T-helper 2 cell treated with Interferon-gamma antibody and Interleukin-4, amounts not matched to agents 5 μg/mL and 100 μg/mL, for 36 hours (primary cell): ENCODE measurements around the gene ZNF823.

Source experiments
- DNase-seq: peaks from one replicate; pipeline ENCODE4 v3.0.0; 2021; ENCODE audit warnings: low spot score
- H3K27ac Mint-ChIP-seq: one replicate; pipeline ENCODE4 v1.8.0; 2021; ENCODE audit warnings: mild to moderate bottlenecking, mixed read lengths
- H3K27me3 Mint-ChIP-seq: one replicate; pipeline ENCODE4 v1.8.0; 2021; ENCODE audit warnings: low read depth, mixed read lengths
- H3K36me3 Mint-ChIP-seq: one replicate; pipeline ENCODE4 v1.8.0; 2021; ENCODE audit warnings: low read depth, mixed read lengths
- H3K4me1 Mint-ChIP-seq: one replicate; pipeline ENCODE4 v1.8.0; 2021; ENCODE audit warnings: low read depth, mixed read lengths
- H3K4me3 Mint-ChIP-seq: one replicate; pipeline ENCODE4 v1.8.0; 2022; ENCODE audit warnings: mild to moderate bottlenecking, moderate library complexity, mixed read lengths
- H3K9me3 Mint-ChIP-seq: one replicate; pipeline ENCODE4 v1.8.0; 2021; ENCODE audit warnings: mixed read lengths

ZNF823 gene

DNA sequence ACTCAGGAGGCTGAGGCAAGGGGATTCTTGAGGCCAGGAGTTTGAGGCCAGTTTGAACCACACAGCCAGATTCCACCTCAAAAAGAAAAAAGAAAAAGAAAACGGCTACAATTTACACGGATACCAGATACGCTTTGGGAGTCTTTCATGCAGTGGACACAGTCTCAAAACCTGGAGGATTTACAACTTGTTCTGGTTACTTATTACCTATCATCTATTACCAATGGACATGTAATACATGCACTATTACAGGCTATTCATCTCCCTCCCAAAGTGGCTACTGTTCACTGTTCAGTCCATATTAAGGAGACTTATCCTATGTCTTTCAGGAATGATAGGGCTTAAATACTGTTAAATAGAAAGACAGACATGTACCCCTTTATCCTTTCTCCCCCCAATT is 33.3 kb downstream of the ZNF823 start:
- peaks cover 21% of the 10 kb centered on the region for H3K9me3 Mint-ChIP-seq
- no peaks in the 10 kb centered on the region for H3K4me1 Mint-ChIP-seq
- H3K36me3 Mint-ChIP-seq: no peaks in the 10 kb centered on the region
- H3K4me3 Mint-ChIP-seq: no peak overlapping the region
- no peaks in the 10 kb centered on the region for H3K27me3 Mint-ChIP-seq
- DNase-seq: no peak
- no peak overlapping the region for H3K27ac Mint-ChIP-seq

DNA sequence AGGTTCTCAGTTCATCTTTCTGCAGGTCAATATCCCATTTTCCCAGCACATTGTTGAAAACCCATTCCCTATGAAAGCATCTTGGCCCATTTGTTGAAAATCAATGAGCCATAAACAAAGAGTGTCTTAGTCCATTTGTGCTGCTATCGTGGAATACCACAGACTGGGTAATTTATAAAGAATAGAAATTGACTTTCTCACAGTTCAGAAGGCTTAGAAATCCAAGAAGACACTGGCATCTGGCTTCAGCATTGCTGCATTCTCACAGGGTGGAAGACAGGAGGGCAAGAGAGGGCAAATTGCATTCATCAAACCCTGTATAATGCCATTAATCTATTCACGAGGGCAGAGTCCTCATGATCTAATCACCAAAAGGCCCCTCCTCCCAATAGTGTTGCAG is 34.1 kb downstream of the ZNF823 start:
- Mint-ChIP-seq H3K27ac (no peak overlapping the region), H3K36me3 (no peaks in the 10 kb centered on the region), H3K4me3 (no peak overlapping the region), H3K27me3 (no peaks in the 10 kb centered on the region), H3K9me3 (peaks cover 13% of the 10 kb centered on the region), H3K4me1 (no peaks in the 10 kb centered on the region)
- no peak for DNase-seq

DNA sequence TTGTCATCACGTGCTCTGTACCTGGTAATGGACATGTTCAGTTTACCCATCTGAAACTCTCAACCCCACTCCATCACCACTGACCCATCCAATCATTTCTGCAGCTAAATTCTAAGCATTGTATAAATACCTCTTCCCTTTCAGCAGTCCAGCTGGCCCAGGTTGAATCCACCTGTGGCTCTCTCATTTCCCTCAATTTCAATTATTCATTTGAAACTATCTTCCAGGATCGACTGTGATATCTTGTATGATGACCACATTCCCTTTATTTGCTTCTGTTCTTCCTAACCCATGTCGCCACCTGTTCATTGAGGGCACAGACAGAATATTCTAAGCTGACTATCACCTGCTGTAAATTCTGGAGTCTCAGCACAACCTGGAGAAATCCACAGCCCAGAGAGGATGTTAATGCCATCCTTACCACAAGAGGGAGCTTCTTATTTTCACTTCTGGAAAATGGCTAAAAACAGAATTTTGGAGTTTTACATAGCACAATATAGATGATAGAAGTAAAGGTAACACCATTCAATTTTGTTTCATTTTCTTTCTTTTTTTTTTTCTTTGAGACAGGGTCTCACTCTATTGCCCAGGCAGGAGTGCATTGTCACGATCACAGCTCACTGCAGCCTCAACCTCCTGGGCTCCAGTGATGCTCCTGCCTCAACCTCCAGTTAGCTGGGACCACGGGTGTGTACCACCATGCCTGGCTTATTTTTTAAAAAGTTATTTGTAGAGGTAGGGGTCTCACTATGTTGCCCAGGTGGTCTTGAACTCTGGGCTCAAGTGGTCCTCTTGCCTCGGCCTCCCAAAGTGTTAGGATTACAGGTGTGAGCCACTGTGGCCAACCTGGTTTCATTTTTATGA is 38.6 kb downstream of the ZNF823 start:
- Mint-ChIP-seq H3K36me3 (no peaks in the 10 kb centered on the region), H3K4me1 (peaks cover under 1% of the 10 kb centered on the region), H3K27ac (no peak overlapping the region), H3K27me3 (peaks cover under 1% of the 10 kb centered on the region), H3K4me3 (no peak overlapping the region), H3K9me3 (no peaks in the 10 kb centered on the region)
- DNase-seq: no peak

DNA sequence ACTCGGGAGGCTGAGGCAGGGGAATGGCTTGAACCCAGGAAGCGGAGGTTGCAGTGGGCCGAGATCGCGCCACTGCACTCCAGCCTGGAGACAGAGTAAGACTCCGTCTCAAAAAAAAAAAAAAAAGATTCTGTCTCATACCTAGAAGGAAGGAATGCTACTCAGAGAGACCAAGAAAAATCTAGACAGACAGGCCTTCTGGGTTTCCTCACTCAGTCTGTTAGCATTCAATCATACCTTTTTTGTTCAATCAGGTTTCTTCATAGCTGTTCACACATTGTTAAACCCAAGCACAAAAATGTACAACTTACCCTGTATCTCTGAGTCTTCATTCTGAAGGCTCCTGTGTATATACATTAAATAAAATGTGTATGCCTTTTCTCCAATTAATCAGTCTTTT is 40.5 kb downstream of the ZNF823 start:
- Mint-ChIP-seq H3K4me3 (no peak overlapping the region), H3K9me3 (no peaks in the 10 kb centered on the region), H3K36me3 (no peaks in the 10 kb centered on the region), H3K27me3 (peaks cover 13% of the 10 kb centered on the region), H3K4me1 (peaks cover 11% of the 10 kb centered on the region), H3K27ac (no peak overlapping the region)
- no peak for DNase-seq

DNA sequence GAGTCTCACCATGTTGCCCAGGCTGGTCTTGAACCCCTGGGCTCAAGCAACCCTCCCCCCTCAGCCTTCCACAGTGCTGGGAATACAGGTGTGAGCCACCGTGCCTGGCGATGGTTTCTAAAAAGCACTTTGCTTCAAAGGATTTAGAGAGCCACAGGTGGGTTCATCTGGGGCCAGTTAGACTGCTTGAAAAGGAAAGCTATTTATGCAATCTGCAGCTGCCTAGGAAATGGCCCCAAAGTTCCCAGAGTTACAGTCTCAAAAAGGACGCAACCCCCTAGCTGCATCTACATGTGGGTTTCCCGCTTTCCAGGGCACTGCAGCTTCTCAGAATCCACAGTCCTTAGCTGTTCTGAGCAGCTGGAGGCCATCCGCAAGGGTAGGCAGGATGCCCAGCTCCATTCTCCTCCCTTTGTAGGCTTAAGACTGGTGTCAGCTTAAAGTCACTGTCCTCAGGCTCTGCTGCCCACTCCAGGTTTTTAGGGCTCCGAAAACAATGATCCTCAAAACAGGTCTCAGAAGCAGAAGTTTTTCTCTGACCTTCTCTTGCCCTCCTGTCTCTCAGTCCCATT is 41.4 kb downstream of the ZNF823 start:
- H3K4me3 Mint-ChIP-seq: no peak overlapping the region
- H3K36me3 Mint-ChIP-seq: no peaks in the 10 kb centered on the region
- H3K27me3 Mint-ChIP-seq: peaks cover 13% of the 10 kb centered on the region
- no peak for DNase-seq
- H3K27ac Mint-ChIP-seq: no peak overlapping the region
- H3K4me1 Mint-ChIP-seq: peaks cover 11% of the 10 kb centered on the region
- H3K9me3 Mint-ChIP-seq: peaks cover 4% of the 10 kb centered on the region

DNA sequence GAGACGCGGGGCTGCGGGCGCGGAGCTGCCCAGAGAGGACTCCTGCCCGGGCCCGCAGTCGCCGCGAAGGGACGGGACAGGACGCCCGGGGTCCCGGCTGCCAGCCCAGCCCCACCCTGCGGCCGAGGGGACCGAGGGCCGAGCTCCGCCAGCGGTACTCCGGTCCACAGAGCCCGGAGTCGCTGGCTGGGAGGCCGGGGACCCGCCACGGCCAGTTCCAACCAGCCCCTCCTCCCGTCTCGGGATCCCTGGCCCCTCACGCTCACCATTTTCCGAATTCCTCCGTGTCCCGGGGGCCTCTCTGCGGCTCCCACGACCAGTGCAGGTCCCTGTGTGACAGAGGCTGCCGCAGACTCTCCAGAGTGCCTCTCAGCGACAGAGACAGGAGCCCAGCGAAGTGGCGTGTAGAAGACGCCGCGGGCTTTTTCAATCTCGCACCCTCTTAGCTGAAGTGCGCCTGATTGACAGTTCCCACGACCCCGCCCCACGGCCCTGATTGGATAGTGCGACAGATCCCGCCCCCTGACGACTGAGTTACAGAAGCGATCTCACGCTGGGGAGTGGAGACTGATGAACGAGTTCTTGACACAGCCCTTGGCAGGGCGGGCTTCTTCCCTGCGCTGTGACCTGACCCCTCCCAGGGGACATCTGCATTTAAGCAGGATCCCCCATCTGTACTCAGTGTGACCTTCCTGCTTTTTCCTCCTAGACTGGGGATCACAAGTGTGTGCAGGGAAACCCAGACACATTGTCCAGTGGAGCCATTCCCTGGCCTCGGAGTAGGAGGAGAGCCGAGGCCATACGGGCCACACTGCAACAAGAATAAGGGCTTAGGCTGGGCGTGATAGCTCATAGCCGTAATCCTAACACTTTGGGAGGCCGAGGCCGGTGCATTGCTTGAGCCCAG is 44.0 kb downstream of the ZNF823 start:
- Mint-ChIP-seq H3K27ac (peak overlapping the region; percentile 77), H3K4me3 (peak overlapping the region; percentile 96), H3K9me3 (peaks cover 15% of the 10 kb centered on the region), H3K27me3 (peaks cover 13% of the 10 kb centered on the region), H3K36me3 (no peaks in the 10 kb centered on the region), H3K4me1 (peaks cover 11% of the 10 kb centered on the region)
- DNase-seq: peak; percentile 78

DNA sequence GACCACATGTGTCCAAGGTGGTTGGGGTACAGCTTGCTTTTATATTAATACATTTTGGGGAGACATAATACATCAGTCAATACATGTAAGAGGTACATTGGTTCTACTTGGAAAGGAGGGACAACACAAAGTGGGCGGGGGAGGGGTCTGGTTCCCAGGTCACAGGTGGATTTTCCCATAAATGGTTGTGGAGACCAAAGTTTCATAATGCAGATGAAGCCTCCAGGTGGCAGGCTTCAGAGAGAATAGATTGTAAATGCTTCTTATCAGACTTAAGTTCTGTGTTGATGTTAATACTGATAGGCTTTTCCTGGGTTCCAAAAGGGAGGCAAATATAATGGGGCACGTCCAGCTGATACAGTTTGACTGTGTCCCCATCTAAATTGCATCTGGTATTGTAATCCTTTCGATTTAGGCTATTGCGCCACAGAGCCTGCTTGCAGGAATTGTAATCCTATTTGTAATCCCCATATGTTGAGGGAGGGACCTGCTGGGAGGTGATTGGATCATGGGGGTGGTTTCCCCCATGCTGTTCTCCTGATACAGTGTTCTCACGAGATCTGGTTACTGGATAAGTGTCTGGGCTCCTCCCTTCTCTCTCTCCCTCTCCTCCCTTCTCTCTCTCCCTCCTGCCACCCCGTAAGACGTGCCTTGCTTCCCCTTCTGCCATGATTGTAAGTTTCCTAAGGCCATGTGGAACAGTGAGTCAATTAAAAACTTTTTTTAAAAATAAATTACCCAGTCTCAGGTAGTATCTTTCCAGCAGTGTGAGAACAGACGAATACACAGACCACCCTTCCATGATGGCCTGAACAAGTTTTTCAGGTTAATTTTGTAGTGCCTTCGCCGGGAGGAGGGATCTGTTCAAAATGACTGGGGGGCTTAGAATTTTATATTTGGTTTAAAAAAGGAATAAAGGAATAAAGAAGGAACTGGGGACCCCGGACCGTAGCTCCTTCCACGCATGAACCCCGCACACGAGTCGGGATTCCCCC is 44.9 kb downstream of the ZNF823 start:
- peaks cover 21% of the 10 kb centered on the region for H3K9me3 Mint-ChIP-seq
- H3K27ac Mint-ChIP-seq: no peak overlapping the region
- H3K36me3 Mint-ChIP-seq: no peaks in the 10 kb centered on the region
- DNase-seq: no peak
- peaks cover 13% of the 10 kb centered on the region for H3K27me3 Mint-ChIP-seq
- peaks cover 11% of the 10 kb centered on the region for H3K4me1 Mint-ChIP-seq
- H3K4me3 Mint-ChIP-seq: peak overlapping the region; percentile 60

DNA sequence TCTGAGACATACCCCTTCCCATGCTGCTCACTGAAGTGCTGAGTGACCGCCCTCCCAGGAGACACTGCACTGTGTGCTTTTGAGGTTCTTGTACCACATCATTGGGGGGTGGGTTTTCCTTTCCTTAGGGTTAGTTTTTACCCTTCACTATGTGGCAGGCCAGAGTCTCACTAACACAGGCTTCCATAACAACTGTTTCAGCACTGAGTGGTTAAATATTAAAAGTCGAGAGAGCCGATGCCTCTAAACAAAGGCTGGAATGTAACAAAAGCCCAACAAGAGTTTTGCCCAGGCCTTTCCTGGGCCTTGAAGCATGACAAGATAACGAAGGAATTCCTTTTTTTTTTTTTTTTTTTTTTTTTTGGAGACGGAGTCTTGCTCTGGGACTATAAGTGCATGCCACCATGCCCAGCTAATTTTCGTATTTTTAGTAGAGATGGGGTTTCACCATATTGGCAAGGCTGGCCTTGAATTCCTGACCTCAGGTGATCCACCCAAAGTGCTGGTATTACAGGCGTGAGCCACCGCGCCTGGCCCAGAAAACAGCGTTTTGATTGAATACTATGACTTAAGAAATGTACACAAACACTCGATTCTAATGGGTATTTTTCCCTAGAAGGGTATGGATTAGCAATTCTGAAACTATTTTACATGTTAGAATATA is 46.5 kb downstream of the ZNF823 start:
- Mint-ChIP-seq H3K4me1 (peaks cover 11% of the 10 kb centered on the region), H3K27me3 (peaks cover 13% of the 10 kb centered on the region), H3K4me3 (no peak overlapping the region), H3K27ac (no peak overlapping the region), H3K9me3 (peaks cover 30% of the 10 kb centered on the region), H3K36me3 (no peaks in the 10 kb centered on the region)
- DNase-seq: no peak

DNA sequence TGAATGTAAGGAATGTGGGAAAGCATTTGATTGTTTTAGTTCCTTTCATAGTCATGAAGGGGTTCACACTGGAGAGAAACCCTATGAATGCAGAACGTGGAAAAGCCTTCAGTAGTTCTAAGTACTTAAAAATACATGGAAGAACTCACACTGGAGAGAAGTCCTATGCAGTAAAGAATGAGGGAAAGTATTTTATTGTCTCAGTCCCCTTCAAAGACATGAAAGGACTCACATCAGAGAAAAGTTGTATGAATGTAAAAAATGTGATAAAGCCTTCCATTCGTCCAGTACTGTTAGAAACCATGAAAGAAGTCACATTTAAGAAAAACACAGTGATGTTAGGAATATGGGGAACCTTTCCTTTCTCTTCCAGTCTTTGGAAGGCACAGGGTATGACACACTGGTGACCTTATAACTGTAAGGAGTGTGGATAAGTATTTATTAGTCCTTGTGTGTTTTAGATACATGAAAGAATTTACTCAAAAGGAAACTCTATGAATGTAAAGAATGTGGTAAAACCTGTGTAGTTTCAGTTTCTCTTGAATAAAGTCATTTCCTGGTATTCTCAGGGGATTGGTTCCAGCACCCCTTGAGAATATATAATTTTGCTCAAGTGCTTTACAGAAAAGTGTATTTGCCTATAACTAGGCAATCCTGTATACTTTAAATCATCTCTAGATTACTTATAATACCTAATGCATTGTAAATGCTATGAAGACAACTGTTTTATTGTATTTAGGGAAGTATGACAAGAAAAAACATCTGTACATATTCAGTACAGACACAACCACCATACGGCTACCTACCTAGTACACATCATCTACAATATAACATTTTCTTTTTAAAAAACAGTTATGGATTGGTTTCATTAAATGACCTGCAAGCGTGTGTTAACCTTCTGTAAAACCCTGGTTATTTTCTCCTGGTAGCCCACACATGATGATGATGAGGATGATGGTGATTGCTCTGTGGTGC is 52.8 kb downstream of the ZNF823 start:
- Mint-ChIP-seq H3K27ac (no peak overlapping the region), H3K4me3 (no peak overlapping the region), H3K9me3 (peaks cover 52% of the 10 kb centered on the region), H3K4me1 (peaks cover 4% of the 10 kb centered on the region), H3K36me3 (peaks cover 12% of the 10 kb centered on the region), H3K27me3 (no peaks in the 10 kb centered on the region)
- no peak for DNase-seq

DNA sequence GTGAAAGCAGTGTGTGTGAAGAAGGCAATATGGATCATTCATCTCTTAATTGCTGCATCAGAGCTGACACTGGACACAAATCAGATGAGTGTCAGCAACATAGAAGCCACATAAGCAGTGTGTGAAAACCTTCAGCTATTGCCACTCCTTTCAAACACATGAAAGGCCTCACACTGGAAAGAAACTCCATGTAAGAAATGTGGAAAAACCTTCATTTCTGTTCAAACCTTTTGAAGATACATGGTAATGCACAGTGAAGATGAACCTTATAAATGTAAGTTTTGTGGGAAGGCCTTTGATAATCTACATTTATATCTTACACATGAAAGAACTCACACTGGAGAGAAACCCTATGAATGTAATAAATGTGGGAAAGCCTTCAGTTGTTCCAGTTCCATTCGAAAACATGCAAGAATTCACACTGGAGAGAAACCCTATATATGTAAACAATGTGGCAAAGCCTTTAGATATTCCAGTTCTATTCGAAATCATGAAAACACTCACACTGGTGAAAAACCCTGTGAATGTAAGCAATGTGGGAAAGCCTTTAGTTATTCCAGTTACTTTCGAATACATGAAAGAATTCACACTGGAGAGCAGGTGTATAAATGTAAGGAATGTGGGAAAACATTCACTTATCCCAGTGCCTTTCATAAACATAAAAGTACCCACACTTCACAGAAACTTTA is 53.6 kb downstream of the ZNF823 start:
- Mint-ChIP-seq H3K27ac (no peak overlapping the region), H3K4me1 (peaks cover 4% of the 10 kb centered on the region), H3K4me3 (no peak overlapping the region), H3K27me3 (no peaks in the 10 kb centered on the region), H3K9me3 (peaks cover 60% of the 10 kb centered on the region), H3K36me3 (peaks cover 12% of the 10 kb centered on the region)
- no peak for DNase-seq

DNA sequence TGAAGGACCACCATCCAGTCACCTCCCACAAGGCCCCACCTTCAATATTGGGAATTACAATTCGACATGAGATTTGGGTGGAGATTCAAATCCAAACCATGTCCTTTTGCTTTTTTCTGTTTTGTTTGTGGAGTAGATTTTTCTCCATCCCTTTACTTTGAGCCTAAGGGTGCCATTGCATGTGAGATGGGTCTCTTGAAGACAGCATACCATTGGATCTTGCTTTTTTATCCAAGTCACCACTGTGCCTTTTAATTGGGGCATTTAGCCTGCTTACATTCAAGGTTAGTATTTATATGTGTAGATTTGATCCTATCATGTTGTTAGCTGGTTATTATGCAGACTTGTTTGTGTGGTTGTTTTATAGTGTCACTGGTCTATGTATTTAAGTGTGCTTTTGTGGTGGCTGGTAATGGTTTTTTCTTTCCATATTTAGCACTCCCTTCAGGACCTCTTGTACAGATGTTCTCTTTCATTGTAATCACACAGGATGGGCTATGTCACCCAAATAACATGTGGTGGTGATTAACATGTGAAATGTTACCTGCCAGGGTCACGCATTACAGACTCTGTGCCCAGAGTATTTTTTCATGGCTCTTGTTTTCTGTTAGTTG is 58.0 kb downstream of the ZNF823 start:
- H3K27me3 Mint-ChIP-seq: no peaks in the 10 kb centered on the region
- no peak overlapping the region for H3K27ac Mint-ChIP-seq
- no peak for DNase-seq
- H3K4me3 Mint-ChIP-seq: no peak overlapping the region
- H3K36me3 Mint-ChIP-seq: peaks cover 11% of the 10 kb centered on the region
- H3K4me1 Mint-ChIP-seq: peaks cover under 1% of the 10 kb centered on the region
- H3K9me3 Mint-ChIP-seq: peaks cover 44% of the 10 kb centered on the region
